ENCODE data around the gene C11orf65. TPM values are rescaled to one million over a fixed set of nuclear protein-coding genes. Genes with fewer than 3 reads are reported as not detected.
"Not testable (repeated sequence)": the region's sequence is repeated elsewhere in the genome, so short reads cannot be mapped to it uniquely, and the experiment has no call there.

The C11orf65 gene
- total and polyA plus RNA-seq, 12 donors: 0.84 to 7.1 (median 2.1) TPM; not detected in 1

DNA sequence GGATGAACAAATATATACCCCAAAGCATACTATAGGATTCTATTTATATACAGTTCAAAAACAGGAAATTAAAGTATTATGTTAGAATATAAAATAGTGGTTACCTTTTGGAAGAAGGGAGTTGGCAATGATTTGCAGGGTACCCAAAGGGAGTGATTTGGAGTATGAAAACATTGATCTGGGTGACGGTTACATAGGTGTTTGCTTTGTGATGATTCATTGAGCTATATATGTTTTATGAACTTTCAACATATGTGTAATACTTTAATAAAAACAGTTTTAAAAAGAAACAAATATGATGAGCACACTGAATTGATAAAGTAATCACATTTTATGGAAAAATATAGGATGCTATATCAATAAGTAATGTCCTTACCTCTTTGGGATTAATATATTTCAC lies 36.0 kb downstream of the C11orf65 start:
- Histone ChIP-seq H3K27ac (no peak overlapping the region), H3K36me3 (replicated peaks in 1 of 2) (no peaks in the 10 kb centered on the region), H3K4me3 (no peak overlapping the region), H3K9me3 (replicated peaks in 1 of 3) (no peaks in the 10 kb centered on the region), H3K27me3 (no peaks in the 10 kb centered on the region), H3K4me1 (replicated peaks in 1 of 2) (no peaks in the 10 kb centered on the region)
- intact Hi-C loops (cut with DNase I): no loop called here
- no peak for DNase-seq
- 93 to 100% (median 95%) methylated on average over 1 of the region's 1 CpG for WGBS, 4 donors
- TF ChIP-seq, protein P1, sequence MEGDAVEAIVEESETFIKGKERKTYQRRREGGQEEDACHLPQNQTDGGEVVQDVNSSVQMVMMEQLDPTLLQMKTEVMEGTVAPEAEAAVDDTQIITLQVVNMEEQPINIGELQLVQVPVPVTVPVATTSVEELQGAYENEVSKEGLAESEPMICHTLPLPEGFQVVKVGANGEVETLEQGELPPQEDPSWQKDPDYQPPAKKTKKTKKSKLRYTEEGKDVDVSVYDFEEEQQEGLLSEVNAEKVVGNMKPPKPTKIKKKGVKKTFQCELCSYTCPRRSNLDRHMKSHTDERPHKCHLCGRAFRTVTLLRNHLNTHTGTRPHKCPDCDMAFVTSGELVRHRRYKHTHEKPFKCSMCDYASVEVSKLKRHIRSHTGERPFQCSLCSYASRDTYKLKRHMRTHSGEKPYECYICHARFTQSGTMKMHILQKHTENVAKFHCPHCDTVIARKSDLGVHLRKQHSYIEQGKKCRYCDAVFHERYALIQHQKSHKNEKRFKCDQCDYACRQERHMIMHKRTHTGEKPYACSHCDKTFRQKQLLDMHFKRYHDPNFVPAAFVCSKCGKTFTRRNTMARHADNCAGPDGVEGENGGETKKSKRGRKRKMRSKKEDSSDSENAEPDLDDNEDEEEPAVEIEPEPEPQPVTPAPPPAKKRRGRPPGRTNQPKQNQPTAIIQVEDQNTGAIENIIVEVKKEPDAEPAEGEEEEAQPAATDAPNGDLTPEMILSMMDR (IDR thresholded peaks at IDR 0.05): no peak
- no peak for TF ChIP-seq POLR2A (IDR thresholded peaks at IDR 0.05)

DNA sequence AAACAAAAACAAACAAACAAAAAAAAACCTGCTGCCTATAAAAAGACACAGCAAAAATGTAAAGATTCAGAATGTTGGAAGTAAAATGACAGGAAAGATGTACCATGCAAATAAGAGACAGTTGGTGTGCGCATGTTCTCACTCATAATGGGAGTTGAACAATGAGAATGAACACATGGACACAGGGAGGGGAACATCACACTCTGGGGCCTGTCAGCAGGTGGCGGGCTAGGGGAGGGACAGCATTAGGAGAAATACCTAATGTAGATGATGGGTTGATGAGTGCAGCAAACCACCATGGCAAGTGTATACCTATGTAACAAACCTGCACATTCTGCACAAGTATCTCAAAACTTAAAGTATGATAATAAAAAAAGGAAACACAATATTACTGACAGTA lies 49.8 kb downstream of the C11orf65 start:
- H3K4me3 ChIP-seq; H3K27me3 ChIP-seq; intact Hi-C loops (cut with DNase I); H3K4me1 ChIP-seq (replicated peaks in 1 of 2); H3K9me3 ChIP-seq (replicated peaks in 1 of 3); H3K36me3 ChIP-seq (replicated peaks in 1 of 2); H3K27ac ChIP-seq: not testable (repeated sequence)
- WGBS, 4 donors: 81 to 90% (median 85%) methylated on average over 2 of the region's 2 CpGs
- peak in 1 of 7 donors; percentile 4 for DNase-seq

DNA sequence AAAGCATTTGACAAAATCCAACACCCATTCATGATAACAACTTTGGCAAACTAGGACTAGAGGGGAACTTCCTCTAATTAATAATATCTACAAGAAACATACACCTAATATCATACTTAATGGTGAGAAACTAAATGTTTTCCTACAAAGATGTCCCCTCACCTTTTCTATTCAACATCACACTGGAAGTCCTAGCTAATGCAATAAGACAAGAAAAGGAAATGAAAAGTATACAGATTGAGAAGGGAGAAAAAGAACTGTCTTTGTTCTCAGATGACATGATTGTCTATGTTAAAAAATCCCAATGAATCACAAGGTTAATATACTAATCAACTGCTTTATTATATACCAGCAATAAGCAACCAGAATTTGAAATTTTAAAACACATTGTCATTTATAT lies 52.4 kb downstream of the C11orf65 start:
- TF ChIP-seq POLR2A (IDR thresholded peaks at IDR 0.05): no peak
- TF ChIP-seq, protein P1 (IDR thresholded peaks at IDR 0.05): no peak
- H3K4me1 ChIP-seq (replicated peaks in 1 of 2): no peaks in the 10 kb centered on the region
- no peak overlapping the region for H3K4me3 ChIP-seq
- no peaks in the 10 kb centered on the region for H3K9me3 ChIP-seq (replicated peaks in 1 of 3)
- no peaks in the 10 kb centered on the region for H3K27me3 ChIP-seq
- H3K27ac ChIP-seq: no peak overlapping the region
- DNase-seq: no peak
- intact Hi-C loops (cut with DNase I): no loop called here
- H3K36me3 ChIP-seq (replicated peaks in 1 of 2): no peaks in the 10 kb centered on the region

DNA sequence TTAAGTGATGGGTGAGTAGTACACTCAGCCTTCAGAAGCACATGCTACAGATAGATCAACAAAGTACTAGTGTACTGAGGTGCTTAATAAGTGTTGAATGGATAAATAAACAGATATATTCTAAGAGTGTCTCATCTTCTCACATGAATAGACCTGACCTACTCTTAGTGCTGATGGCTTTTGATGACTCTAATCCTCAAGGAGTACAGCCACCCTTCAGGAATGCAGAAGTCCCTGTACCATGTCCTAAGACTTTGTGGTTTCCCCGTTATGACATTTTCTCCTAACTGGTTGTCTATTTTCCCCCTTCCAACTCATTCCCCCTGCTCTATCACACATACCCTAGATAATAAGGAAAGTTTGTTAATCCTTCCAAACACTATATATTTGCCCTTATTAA lies 61.6 kb downstream of the C11orf65 start:
- WGBS, 4 donors: 69 to 84% (median 81%) methylated on average over 1 of the region's 1 CpG
- Histone ChIP-seq H3K4me1 (replicated peaks in 1 of 2) (peaks cover 0 to 6% of the 10 kb centered on the region in 2 donors), H3K27me3 (no peaks in the 10 kb centered on the region), H3K27ac (no peak overlapping the region), H3K9me3 (replicated peaks in 1 of 3) (no peaks in the 10 kb centered on the region), H3K4me3 (no peak overlapping the region), H3K36me3 (replicated peaks in 1 of 2) (no peaks in the 10 kb centered on the region)
- intact Hi-C loops (cut with DNase I): no loop called here
- DNase-seq: no peak
- TF ChIP-seq, protein P1 (IDR thresholded peaks at IDR 0.05): no peak
- no peak for TF ChIP-seq POLR2A (IDR thresholded peaks at IDR 0.05)

DNA sequence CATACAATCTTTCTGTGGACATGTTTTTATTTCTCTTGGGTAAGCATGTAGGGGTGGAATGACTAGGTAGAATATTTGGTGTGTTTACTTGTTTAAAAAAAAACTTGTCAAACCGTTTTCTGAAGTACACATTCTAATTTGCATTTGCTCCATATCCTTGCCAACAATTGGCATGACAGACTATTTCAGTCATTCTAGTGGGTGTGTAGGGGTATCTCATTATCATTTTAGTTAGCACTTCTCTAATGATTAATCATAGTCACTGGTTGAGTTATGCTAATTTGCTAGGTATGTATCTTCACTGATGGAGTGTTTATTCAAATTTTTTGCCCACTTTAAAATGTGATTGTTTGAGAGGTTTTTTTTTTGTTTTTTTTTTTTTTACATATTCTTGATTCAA lies 64.3 kb downstream of the C11orf65 start:
- no peaks in the 10 kb centered on the region for H3K9me3 ChIP-seq (replicated peaks in 1 of 3)
- no peaks in the 10 kb centered on the region for H3K27me3 ChIP-seq
- H3K27ac ChIP-seq: no peak overlapping the region
- no peak overlapping the region for H3K4me3 ChIP-seq
- DNase-seq: no peak
- TF ChIP-seq, protein P1 (IDR thresholded peaks at IDR 0.05): no peak
- no peak for TF ChIP-seq POLR2A (IDR thresholded peaks at IDR 0.05)
- intact Hi-C loops (cut with DNase I): no loop called here
- peaks cover 0 to 6% of the 10 kb centered on the region in 2 donors for H3K4me1 ChIP-seq (replicated peaks in 1 of 2)
- no peaks in the 10 kb centered on the region for H3K36me3 ChIP-seq (replicated peaks in 1 of 2)
- 68 to 83% (median 79%) methylated on average over 1 of the region's 1 CpG for WGBS, 4 donors
